ENCODE results near the gene RDH14.
A peak's percentile ranks its signal among the peaks of the same experiment; 100 is the strongest.

Gene RDH14

DNA sequence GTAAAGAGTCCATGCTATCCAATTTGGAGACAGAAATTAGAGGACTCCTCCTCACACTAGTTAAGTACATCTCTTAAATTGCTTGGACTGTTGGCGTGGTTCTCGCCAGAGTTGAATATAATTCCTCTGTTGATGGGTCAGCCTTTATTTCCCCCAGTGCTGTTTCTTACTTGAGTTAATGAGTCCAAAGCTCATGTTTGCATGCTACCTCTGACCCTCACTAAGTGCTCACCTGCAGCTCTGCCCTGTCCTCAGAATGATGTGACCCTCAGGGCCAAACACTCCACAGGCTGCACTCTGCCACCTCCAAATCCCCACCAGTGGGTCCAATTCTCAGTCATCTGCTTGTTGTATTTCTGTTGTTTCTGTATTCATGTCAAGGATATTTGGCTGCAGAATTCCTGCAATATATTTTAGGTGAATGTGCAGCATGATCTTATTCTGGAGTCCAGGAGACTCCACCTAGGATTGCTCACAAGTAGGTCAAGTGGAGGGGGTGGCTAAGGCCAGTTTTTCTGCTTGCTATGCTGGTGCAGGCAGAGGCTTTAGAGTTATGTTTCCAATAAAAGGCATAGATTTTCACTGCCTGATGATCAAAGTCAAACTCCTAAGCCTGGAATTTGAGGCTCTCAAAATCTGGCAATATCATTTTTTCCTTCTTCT, 37.8 kb downstream of the RDH14 start:
- no peak for DNase-seq (ENCODE audit: low read depth in 2 of 2)

DNA sequence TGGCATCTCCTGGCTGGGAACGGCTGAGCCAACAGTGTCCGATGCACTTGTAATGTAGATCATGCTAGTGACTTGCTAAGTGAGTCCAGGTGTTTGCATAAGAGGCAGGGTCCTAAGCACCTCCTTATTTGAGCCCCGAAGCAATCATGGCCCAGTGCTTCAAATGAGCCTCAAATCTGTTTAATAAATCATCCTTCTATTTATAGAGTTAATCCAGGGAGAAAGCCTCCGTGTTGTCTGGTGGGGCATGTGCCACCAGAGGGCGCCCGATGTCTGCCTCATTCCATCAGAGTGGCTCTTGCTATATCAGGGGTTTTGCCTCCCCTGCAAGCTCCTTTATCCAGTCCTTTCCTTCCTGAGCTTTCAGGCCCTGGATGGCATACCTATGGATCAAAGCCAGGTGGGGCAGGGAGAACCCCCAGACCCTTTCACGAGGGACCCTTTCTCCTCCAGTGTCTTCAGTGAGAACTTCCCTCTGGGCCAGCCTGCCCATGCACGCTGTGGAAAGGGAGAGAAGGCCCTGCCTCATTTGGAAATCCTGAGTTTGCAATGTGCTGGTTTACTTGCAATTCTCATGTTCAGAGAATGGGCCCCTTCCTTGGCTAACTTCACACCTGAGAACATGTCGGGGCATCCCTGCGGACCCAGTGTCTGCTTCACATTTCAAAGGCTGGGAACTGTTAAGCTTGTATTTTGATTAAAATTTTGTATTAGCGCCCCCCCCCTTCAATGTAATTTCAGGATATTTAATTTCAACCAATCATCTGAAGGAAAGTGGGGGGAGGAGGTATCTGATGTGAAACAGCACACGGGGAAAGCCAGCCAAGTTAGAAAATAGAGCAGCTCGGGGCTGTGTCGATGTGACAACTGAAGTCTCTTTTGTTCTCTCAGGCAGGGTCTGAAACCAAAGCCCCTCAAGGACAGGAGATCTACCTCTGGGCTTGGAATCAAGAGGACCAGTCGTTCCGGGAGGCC, 39.7 kb downstream of the RDH14 start:
- DNase-seq (ENCODE audit: low read depth in 2 of 2), result peak; percentile 51 to 66

DNA sequence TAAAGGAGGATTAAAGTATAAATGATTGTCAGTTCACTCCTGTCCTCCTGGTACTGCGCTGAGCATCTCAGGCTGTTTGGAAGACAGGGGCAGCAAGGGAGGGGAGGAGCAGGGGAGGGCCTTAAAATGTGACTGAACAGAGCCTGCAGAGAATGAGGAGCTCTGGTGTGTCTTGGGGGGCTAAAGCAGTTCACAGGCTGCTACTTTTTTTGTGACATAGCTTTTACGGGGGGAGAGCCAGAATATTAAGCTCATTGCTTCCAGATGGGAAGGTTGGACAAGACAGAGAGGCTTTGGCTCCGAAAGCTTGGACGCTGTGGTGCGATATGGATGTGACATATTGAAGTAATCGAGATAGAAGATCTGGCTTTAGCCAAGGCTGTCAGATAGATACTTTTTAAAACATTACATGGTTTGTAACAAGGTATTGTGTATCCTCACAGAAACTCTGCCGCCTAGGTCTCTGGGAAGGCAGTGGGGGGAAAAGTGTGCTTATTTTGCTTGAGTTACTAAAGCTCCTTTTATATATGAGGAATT, 40.5 kb downstream of the RDH14 start:
- no peak for DNase-seq (ENCODE audit: low read depth in 2 of 2)

DNA sequence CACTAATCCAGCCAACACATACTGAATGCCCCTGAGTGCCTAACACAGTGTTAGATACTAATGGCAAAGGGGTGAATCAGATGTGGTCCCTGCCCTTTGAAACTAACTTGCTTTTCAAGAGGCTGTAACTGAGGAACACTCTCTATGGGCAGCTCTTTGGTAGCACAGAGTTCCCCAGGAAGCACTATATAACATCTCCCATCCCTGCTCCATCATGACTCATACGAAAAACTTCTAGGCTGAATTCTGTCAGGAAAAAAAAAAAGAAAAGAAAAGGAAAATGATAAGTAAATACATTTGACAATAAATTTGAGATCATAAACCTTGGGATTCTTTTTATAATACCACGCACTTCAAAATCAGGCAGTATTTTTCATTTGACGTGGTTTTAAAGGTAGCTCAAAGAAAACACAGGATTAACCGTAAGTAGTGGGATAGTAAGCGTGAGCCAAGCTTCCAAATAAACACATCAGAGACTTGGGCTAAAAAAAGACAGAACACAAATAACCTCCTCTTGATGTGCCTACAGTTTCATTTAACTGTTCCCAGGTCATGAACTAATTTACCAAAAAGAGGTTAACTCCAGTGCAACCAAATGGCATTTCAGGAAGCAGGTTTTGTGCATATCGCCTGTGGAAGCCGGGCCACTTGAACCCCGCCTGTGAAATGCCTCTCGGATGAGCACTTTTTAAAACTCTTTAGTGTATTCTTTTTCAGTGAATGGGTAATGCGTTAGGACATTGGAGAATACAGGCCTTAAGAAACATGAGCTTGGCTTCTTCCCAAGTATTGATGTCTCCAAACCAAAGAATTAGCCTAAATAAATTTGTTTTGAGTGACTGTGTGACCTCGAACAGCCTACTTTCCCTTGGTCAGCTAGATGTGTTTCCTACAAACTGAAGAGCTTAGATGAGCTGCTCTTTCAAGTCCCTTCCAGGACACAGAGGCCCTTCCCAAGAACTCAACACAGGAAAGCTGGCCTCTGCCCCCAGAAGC, 42.0 kb downstream of the RDH14 start:
- DNase-seq (ENCODE audit: low read depth in 2 of 2), result no peak

DNA sequence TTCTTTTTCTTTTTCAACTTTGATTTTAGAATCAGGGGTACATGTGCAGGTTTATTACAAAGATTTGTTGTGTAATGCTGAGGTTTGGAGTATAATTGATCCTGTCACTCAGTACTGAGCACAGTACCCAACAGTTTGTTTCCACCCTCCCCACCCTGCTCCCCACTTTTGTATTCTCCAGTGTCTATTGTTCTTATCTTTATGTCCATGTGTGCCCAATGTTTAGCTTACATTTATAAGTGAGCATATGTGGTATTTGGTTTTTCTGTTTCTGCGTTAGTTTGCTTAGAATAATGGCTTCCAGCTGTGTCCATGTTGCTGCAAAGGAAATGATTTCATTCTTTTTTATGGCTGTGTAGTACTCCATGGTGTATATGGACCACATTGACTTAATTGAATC, 43.1 kb downstream of the RDH14 start:
- no peak for DNase-seq (ENCODE audit: low read depth in 2 of 2)

DNA sequence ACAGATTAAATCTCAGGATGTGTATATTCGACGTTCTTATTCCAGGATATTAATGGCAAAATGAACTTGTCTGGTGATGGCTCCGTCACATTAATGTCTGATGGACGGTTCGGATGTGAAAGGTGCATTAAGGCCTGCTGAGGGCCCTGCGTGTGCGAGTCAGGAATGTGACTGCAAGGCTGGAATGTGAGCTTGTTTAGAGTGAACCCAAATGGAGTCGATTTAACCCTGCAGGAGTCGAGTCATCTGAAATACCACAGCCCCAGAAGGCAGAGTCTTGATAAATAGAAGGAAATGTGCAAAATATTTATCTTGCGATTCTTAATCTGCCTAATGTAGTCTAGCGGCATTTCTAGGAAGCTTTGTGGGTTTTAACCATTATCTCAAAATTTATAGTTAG, 44.3 kb downstream of the RDH14 start:
- DNase-seq (ENCODE audit: low read depth in 2 of 2), result no peak

DNA sequence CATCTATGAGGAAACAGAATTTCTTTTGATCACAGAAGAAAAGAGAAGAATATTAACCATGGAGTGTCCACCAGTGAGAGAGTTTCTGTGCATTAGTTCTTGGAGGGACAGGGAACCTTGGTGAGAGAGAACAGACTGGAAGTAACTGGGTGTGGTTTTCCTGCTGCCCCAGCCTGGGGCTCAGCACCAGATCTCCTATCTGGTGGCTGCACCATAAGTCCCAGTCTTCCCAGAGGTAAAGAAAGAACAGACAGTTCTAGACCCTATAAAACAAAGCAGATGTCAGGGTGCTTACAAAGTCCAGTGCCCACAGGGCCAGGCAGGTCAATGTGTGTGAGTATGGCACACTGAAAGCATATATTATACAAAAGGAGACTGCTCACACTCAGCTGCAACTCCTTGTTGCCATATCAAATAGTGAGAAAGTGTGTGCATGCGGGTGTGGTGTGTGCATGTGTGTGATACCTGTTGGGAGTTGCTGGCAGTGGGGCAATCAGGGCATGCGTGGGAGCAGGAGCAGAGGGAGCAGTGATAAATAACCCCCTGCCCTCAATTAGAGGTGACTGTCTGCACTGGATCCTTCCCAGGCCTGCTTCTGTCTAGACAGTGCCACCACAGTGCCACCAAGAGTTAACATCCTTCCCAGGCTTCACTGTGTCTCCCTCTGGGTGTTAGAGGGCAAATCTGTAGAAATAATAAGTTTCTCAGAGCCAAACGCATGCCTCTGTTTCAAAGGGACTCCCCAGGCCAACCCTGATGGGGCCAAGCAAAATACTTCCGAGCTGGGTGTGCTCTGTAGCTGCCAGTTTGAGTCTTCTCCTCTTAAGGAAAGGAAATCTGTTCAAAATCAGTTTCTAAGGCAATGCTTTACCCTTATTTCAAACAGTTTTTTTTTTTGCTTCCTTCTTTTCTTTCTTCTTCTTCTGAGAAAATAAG, 45.7 kb downstream of the RDH14 start:
- no peak for DNase-seq (ENCODE audit: low read depth in 2 of 2)

DNA sequence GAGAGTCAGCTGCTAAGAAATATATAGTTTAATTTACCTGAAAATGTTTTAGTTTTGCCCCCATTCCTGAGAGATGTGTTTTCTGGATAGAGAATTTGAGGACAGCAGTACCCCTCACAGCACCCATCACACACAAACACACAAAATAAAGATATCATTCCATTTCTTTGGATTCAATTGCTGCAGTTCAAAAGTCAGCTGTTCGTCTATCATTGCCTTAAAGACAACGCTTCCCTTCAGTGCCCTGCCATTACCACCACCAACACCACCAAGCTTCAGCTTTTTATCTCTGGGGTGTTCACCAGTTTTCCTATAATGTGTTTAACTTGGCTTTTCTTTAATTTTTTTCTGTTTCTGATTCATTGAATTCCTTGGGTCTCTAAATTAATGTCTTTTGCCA, 49.7 kb downstream of the RDH14 start:
- DNase-seq (ENCODE audit: low read depth in 2 of 2), result no peak

DNA sequence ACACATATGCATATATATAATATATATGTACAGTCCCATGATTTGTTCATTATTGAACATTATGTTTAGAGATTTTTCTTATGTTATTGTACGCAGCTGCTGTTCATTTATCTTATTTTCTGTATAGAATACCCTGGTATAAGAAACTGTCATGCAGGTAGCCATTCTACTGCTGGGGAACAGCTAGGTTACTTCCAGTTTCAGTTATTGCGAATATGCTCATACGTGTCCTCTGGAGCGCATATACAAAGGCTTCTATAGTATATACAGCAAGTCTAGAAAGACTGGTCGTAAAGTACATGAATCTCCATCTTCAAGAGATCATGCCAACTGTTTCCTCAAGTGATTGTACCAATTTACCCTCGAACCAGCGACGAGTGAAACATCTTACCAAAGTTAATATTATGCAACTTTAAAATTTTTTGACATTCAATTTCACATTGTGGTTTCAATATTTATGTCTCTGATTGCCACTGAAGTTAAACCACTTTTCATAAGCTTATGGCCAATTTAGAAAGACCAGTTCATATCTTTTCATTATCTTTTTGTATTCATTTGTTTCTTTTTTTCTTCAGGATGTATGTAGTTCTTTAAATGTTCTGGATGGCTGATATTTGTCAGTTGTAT, 53.5 kb downstream of the RDH14 start:
- no peak for DNase-seq (ENCODE audit: low read depth in 2 of 2)

DNA sequence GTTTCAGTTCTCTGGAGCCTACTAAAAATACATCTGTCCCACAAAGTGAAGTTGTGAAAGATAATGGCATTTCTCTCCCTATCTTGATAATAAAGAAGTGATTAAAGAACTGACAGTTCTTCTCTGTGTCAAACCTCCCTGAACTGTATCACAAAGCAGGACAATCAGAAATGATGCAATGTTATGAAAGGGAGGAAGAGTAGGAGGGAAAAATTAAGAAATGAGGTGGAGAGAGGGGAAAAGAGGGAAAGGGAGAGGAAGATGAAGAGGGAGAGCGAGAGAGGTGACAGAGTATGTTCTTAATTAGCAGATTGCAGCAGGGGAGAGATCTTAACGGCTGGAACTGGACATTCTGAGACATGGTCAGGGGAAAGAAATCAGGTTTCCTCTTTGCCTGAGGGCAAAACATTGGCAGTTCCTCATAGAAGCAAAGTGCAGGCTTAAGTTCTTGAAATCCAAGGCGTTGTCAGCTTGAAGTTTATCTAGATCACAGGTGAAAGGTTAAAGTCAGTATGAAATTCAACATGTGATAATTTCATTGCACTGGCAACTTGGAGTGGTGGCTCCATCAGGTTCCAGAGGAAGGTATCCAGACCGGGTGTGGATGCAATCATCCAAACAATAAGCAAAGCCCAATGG, 54.6 kb downstream of the RDH14 start:
- no peak for DNase-seq (ENCODE audit: low read depth in 2 of 2)
